ENCODE results near the gene SF3B6.
"Not testable (repeated sequence)": the region's sequence is repeated elsewhere in the genome, so short reads cannot be mapped to it uniquely, and the experiment has no call there.

Gene SF3B6

GRCh38 chr2:24107336-24107735 lies 31.2 kb upstream of the SF3B6 start:
- no peak overlapping the region for H3K9ac ChIP-seq (ENCODE audit: low read length)
- H3K36me3 ChIP-seq (ENCODE audit: control insufficient read depth, insufficient read depth, low read length): no peaks in the 10 kb centered on the region
- no peaks in the 10 kb centered on the region for H3K4me1 ChIP-seq (ENCODE audit: control insufficient read depth, insufficient read depth, low read length)
- no peak overlapping the region for H3K27ac ChIP-seq (ENCODE audit: low read depth, low read length)
- no peaks in the 10 kb centered on the region for H3K27me3 ChIP-seq (ENCODE audit: control insufficient read depth, insufficient read depth, low read length)
- H3K4me3 ChIP-seq (ENCODE audit: low read length): no peak overlapping the region

GRCh38 chr2:24106786-24107185 lies 30.7 kb upstream of the SF3B6 start:
- Histone ChIP-seq H3K27ac (ENCODE audit: low read depth, low read length) (no peak overlapping the region), H3K36me3 (ENCODE audit: control insufficient read depth, insufficient read depth, low read length) (no peaks in the 10 kb centered on the region), H3K4me3 (ENCODE audit: low read length) (no peak overlapping the region), H3K9ac (ENCODE audit: low read length) (no peak overlapping the region), H3K4me1 (ENCODE audit: control insufficient read depth, insufficient read depth, low read length) (no peaks in the 10 kb centered on the region), H3K27me3 (ENCODE audit: control insufficient read depth, insufficient read depth, low read length) (no peaks in the 10 kb centered on the region)

GRCh38 chr2:24105816-24106215 lies 29.7 kb upstream of the SF3B6 start:
- Histone ChIP-seq H3K36me3 (ENCODE audit: control insufficient read depth, insufficient read depth, low read length) (no peaks in the 10 kb centered on the region), H3K27ac (ENCODE audit: low read depth, low read length) (no peak overlapping the region), H3K4me1 (ENCODE audit: control insufficient read depth, insufficient read depth, low read length) (no peaks in the 10 kb centered on the region), H3K4me3 (ENCODE audit: low read length) (no peak overlapping the region), H3K27me3 (ENCODE audit: control insufficient read depth, insufficient read depth, low read length) (no peaks in the 10 kb centered on the region), H3K9ac (ENCODE audit: low read length) (no peak overlapping the region)

- Histone ChIP-seq H3K27me3 (ENCODE audit: control insufficient read depth, insufficient read depth, low read length) (no peaks in the 10 kb centered on the region), H3K27ac (ENCODE audit: low read depth, low read length) (no peak overlapping the region), H3K4me3 (ENCODE audit: low read length) (no peak overlapping the region), H3K4me1 (ENCODE audit: control insufficient read depth, insufficient read depth, low read length) (no peaks in the 10 kb centered on the region), H3K9ac (ENCODE audit: low read length) (no peak overlapping the region), H3K36me3 (ENCODE audit: control insufficient read depth, insufficient read depth, low read length) (no peaks in the 10 kb centered on the region)
These were observed 28.8 kb upstream of the SF3B6 start for GRCh38 chr2:24104906-24105305.

GRCh38 chr2:24104110-24104650 lies 28.1 kb upstream of the SF3B6 start:
- Histone ChIP-seq H3K9ac (ENCODE audit: low read length) (no peak overlapping the region), H3K4me3 (ENCODE audit: low read length) (no peak overlapping the region), H3K36me3 (ENCODE audit: control insufficient read depth, insufficient read depth, low read length) (no peaks in the 10 kb centered on the region), H3K27me3 (ENCODE audit: control insufficient read depth, insufficient read depth, low read length) (no peaks in the 10 kb centered on the region), H3K4me1 (ENCODE audit: control insufficient read depth, insufficient read depth, low read length) (no peaks in the 10 kb centered on the region), H3K27ac (ENCODE audit: low read depth, low read length) (no peak overlapping the region)

- H3K36me3 ChIP-seq (ENCODE audit: control insufficient read depth, insufficient read depth, low read length): no peaks in the 10 kb centered on the region
- no peak overlapping the region for H3K27ac ChIP-seq (ENCODE audit: low read depth, low read length)
- no peak overlapping the region for H3K9ac ChIP-seq (ENCODE audit: low read length)
- no peak overlapping the region for H3K4me3 ChIP-seq (ENCODE audit: low read length)
- H3K27me3 ChIP-seq (ENCODE audit: control insufficient read depth, insufficient read depth, low read length): no peaks in the 10 kb centered on the region
- no peaks in the 10 kb centered on the region for H3K4me1 ChIP-seq (ENCODE audit: control insufficient read depth, insufficient read depth, low read length)
These were observed 26.6 kb upstream of the SF3B6 start for GRCh38 chr2:24102677-24103076.

- H3K4me1 ChIP-seq (ENCODE audit: control insufficient read depth, insufficient read depth, low read length): no peaks in the 10 kb centered on the region
- no peaks in the 10 kb centered on the region for H3K36me3 ChIP-seq (ENCODE audit: control insufficient read depth, insufficient read depth, low read length)
- no peak overlapping the region for H3K9ac ChIP-seq (ENCODE audit: low read length)
- no peaks in the 10 kb centered on the region for H3K27me3 ChIP-seq (ENCODE audit: control insufficient read depth, insufficient read depth, low read length)
- H3K27ac ChIP-seq (ENCODE audit: low read depth, low read length): no peak overlapping the region
- H3K4me3 ChIP-seq (ENCODE audit: low read length): no peak overlapping the region
These were observed 25.9 kb upstream of the SF3B6 start for GRCh38 chr2:24101992-24102391.

- not testable (repeated sequence) for H3K36me3 ChIP-seq (ENCODE audit: control insufficient read depth, insufficient read depth, low read length); H3K27me3 ChIP-seq (ENCODE audit: control insufficient read depth, insufficient read depth, low read length); H3K4me3 ChIP-seq (ENCODE audit: low read length); H3K27ac ChIP-seq (ENCODE audit: low read depth, low read length); H3K4me1 ChIP-seq (ENCODE audit: control insufficient read depth, insufficient read depth, low read length); H3K9ac ChIP-seq (ENCODE audit: low read length)
These were observed 24.6 kb upstream of the SF3B6 start for GRCh38 chr2:24100732-24101131.

GRCh38 chr2:24095171-24095677 lies 19.1 kb upstream of the SF3B6 start:
- not testable (repeated sequence) for H3K36me3 ChIP-seq (ENCODE audit: control insufficient read depth, insufficient read depth, low read length); H3K4me3 ChIP-seq (ENCODE audit: low read length); H3K9ac ChIP-seq (ENCODE audit: low read length); H3K27me3 ChIP-seq (ENCODE audit: control insufficient read depth, insufficient read depth, low read length); H3K4me1 ChIP-seq (ENCODE audit: control insufficient read depth, insufficient read depth, low read length); H3K27ac ChIP-seq (ENCODE audit: low read depth, low read length)

- H3K4me3 ChIP-seq (ENCODE audit: low read length); H3K27me3 ChIP-seq (ENCODE audit: control insufficient read depth, insufficient read depth, low read length); H3K36me3 ChIP-seq (ENCODE audit: control insufficient read depth, insufficient read depth, low read length); H3K9ac ChIP-seq (ENCODE audit: low read length); H3K27ac ChIP-seq (ENCODE audit: low read depth, low read length); H3K4me1 ChIP-seq (ENCODE audit: control insufficient read depth, insufficient read depth, low read length): not testable (repeated sequence)
These were observed 17.1 kb upstream of the SF3B6 start for GRCh38 chr2:24093270-24093669.

- no peaks in the 10 kb centered on the region for H3K36me3 ChIP-seq (ENCODE audit: control insufficient read depth, insufficient read depth, low read length)
- H3K9ac ChIP-seq (ENCODE audit: low read length): no peak overlapping the region
- H3K4me3 ChIP-seq (ENCODE audit: low read length): no peak overlapping the region
- H3K27me3 ChIP-seq (ENCODE audit: control insufficient read depth, insufficient read depth, low read length): no peaks in the 10 kb centered on the region
- H3K27ac ChIP-seq (ENCODE audit: low read depth, low read length): no peak overlapping the region
- peaks cover 4% of the 10 kb centered on the region for H3K4me1 ChIP-seq (ENCODE audit: control insufficient read depth, insufficient read depth, low read length)
These were observed 12.8 kb upstream of the SF3B6 start for GRCh38 chr2:24088821-24089359.

GRCh38 chr2:24087032-24087431 lies 10.9 kb upstream of the SF3B6 start:
- H3K36me3 ChIP-seq (ENCODE audit: control insufficient read depth, insufficient read depth, low read length): peaks cover 3% of the 10 kb centered on the region
- peaks cover 8% of the 10 kb centered on the region for H3K4me1 ChIP-seq (ENCODE audit: control insufficient read depth, insufficient read depth, low read length)
- H3K27me3 ChIP-seq (ENCODE audit: control insufficient read depth, insufficient read depth, low read length): no peaks in the 10 kb centered on the region
- H3K27ac ChIP-seq (ENCODE audit: low read depth, low read length): no peak overlapping the region
- no peak overlapping the region for H3K9ac ChIP-seq (ENCODE audit: low read length)
- no peak overlapping the region for H3K4me3 ChIP-seq (ENCODE audit: low read length)

- Histone ChIP-seq H3K4me1 (ENCODE audit: control insufficient read depth, insufficient read depth, low read length) (peaks cover 8% of the 10 kb centered on the region), H3K9ac (ENCODE audit: low read length) (no peak overlapping the region), H3K27ac (ENCODE audit: low read depth, low read length) (no peak overlapping the region), H3K4me3 (ENCODE audit: low read length) (no peak overlapping the region), H3K36me3 (ENCODE audit: control insufficient read depth, insufficient read depth, low read length) (peaks cover 3% of the 10 kb centered on the region), H3K27me3 (ENCODE audit: control insufficient read depth, insufficient read depth, low read length) (no peaks in the 10 kb centered on the region)
These were observed 10.1 kb upstream of the SF3B6 start for GRCh38 chr2:24086241-24086640.

Measured in rectal smooth muscle tissue (tissue), 1 donor.